GM12878 (cell line): ENCODE data around the gene WDR91. TPM values are rescaled to one million over a fixed set of nuclear protein-coding genes. Genes with fewer than 3 reads are reported as not detected.
A peak's percentile ranks its signal among the peaks of the same experiment; 100 is the strongest.

Experiments used
- BACH1 ChIP-seq: fragments of 450-650 bp; IDR thresholded peaks from 2 replicates; pipeline ENCODE4 v1.6.1; 2017; ENCODE audit warnings: mild to moderate bottlenecking, borderline replicate concordance
- CHD1 ChIP-seq: IDR thresholded peaks from 2 replicates; pipeline ENCODE4 v1.6.1; 2012; ENCODE audit warnings: low read depth, low read length, improper control_type of control experiment
- CHD2 ChIP-seq: IDR thresholded peaks from 2 replicates; pipeline ENCODE4 v1.6.1; 2011; ENCODE audit warnings: low read depth, low read length, improper control_type of control experiment, borderline replicate concordance
- EED ChIP-seq: sonication (generic); IDR thresholded peaks from 2 replicates; pipeline ENCODE4 v1.6.1; 2016; ENCODE audit warnings: antibody characterized with exemption, low read depth
- EGR1 ChIP-seq, 2 experiments: IDR thresholded peaks; 1 replicate in 1 of 2; 2 replicates in 1 of 2; pipeline ENCODE4 v1.6.1; 2011 to 2012; ENCODE audit warnings: low read depth in 2 of 2, low read length in 2 of 2, borderline replicate concordance in 1 of 2, mild to moderate bottlenecking in 1 of 2, moderate library complexity in 1 of 2
- HDGF ChIP-seq: fragments of 450-650 bp; IDR thresholded peaks from 2 replicates; pipeline ENCODE4 v1.6.1; 2016; ENCODE audit warnings: antibody characterized with exemption
- MXI1 ChIP-seq: fragments of 150-350 bp; IDR thresholded peaks from 2 replicates; pipeline ENCODE4 v1.6.1; 2011; ENCODE audit warnings: low read depth, mild to moderate bottlenecking, inconsistent platforms, low read length, improper control_type of control experiment
- MYC ChIP-seq: IDR thresholded peaks from 2 replicates; pipeline ENCODE4 v1.6.1; 2011; ENCODE audit warnings: mild to moderate bottlenecking, low read length, moderate library complexity, inconsistent platforms; ENCODE audit not compliant: insufficient read depth, insufficient replicate concordance, insufficient read length, severe bottlenecking
- NR2F1 ChIP-seq: fragments of 450-650 bp; conservative IDR thresholded peaks from 2 replicates; pipeline ENCODE4 v1.6.1; 2017; ENCODE audit warnings: mild to moderate bottlenecking
- RUNX3 ChIP-seq: IDR thresholded peaks from 2 replicates; pipeline ENCODE4 v1.6.1; 2012; ENCODE audit warnings: low read length, inconsistent platforms
- ZBTB4 ChIP-seq: fragments of 450-650 bp; formaldehyde crosslinking; IDR thresholded peaks from 2 replicates; pipeline ENCODE4 v1.4.0; 2022; ENCODE audit warnings: mild to moderate bottlenecking, moderate library complexity
- ZBTB40 ChIP-seq: fragments of 450-650 bp; IDR thresholded peaks from 2 replicates; pipeline ENCODE4 v1.6.1; 2016; ENCODE audit warnings: mild to moderate bottlenecking, moderate library complexity, borderline replicate concordance
- polyA plus RNA-seq, 11 experiments: library from polyadenylated mRNA; depleted of rRNA in 4 of 11; unstranded in 6 of 11; stranded (reverse) in 5 of 11; fragments of >200 nt; fragmentation: Nextera tagmentation in 4 of 11; fragmentation: Illumina TruSeq in 1 of 11; extraction: Ambion mirVana in 4 of 11; extraction: Trizol in 1 of 11; gene quantifications; 1 replicate in 1 of 11; 2 replicates in 10 of 11; pipeline versions ENCODE4 v1.2.1 to v1.2.3, GENCODE V29; 2011 to 2016; ENCODE audit warnings: inconsistent platforms in 2 of 11, missing spikeins in 2 of 11, low read depth in 1 of 11
- total RNA-seq, 4 experiments: library from RNA; depleted of rRNA in 3 of 4; stranded (reverse); fragments of >200 nt in 3 of 4; fragmentation: Illumina TruSeq in 1 of 4; extraction: Trizol in 1 of 4; gene quantifications; 2 replicates each; pipeline versions ENCODE4 v1.2.1 to v1.2.3, GENCODE V29; 2013 to 2021
- TF ChIP-seq, protein P1 (sequence below): fragments of 450-650 bp; IDR thresholded peaks from 2 replicates; pipeline ENCODE4 v1.6.1; 2017; ENCODE audit warnings: low read depth, mild to moderate bottlenecking, moderate library complexity
- TF ChIP-seq, protein P2 (sequence below): fragments of 450-650 bp; IDR thresholded peaks from 2 replicates; pipeline ENCODE4 v1.6.1; 2018; ENCODE audit warnings: mild to moderate bottlenecking, low read depth, moderate library complexity; ENCODE audit not compliant: partially characterized antibody

The WDR91 gene
- total and polyA plus RNA-seq, 10 of the 15 experiments (the other 5 are each of a cell fraction or from before 2014, with no cell fraction given), result 7.6 to 83.3 (median 16.5) TPM

GRCh38 chr7:135147899-135148721, 63.2 kb downstream of the WDR91 start, which contains the start of gene TMEM140 (continued):
- TF ChIP-seq, protein P1, sequence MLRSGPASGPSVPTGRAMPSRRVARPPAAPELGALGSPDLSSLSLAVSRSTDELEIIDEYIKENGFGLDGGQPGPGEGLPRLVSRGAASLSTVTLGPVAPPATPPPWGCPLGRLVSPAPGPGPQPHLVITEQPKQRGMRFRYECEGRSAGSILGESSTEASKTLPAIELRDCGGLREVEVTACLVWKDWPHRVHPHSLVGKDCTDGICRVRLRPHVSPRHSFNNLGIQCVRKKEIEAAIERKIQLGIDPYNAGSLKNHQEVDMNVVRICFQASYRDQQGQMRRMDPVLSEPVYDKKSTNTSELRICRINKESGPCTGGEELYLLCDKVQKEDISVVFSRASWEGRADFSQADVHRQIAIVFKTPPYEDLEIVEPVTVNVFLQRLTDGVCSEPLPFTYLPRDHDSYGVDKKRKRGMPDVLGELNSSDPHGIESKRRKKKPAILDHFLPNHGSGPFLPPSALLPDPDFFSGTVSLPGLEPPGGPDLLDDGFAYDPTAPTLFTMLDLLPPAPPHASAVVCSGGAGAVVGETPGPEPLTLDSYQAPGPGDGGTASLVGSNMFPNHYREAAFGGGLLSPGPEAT, result peak; percentile 67
- TF ChIP-seq RUNX3 (peak; percentile 67), EED (no peak), BACH1 (peak; percentile 46; the same call in 1 of the 2 replicates), NR2F1 (peak; percentile 58), CHD2 (peak; percentile 60; the same call in 1 of the 2 replicates), MXI1 (peak; percentile 82), MYC (no peak), CHD1 (no peak; the same call in 1 of the 2 replicates), ZBTB4 (CRISPR knock-in tag) (no peak), HDGF (0 out of 2 replicates have a peak, but pooled peaks have one; percentile 53), EGR1 (IDR thresholded peaks at IDR 0.05; ENCODE audit: borderline replicate concordance in 1 of 2, low read depth in 2 of 2, low read length in 2 of 2) (no peak), ZBTB40 (no peak)
- TF ChIP-seq, protein P2, sequence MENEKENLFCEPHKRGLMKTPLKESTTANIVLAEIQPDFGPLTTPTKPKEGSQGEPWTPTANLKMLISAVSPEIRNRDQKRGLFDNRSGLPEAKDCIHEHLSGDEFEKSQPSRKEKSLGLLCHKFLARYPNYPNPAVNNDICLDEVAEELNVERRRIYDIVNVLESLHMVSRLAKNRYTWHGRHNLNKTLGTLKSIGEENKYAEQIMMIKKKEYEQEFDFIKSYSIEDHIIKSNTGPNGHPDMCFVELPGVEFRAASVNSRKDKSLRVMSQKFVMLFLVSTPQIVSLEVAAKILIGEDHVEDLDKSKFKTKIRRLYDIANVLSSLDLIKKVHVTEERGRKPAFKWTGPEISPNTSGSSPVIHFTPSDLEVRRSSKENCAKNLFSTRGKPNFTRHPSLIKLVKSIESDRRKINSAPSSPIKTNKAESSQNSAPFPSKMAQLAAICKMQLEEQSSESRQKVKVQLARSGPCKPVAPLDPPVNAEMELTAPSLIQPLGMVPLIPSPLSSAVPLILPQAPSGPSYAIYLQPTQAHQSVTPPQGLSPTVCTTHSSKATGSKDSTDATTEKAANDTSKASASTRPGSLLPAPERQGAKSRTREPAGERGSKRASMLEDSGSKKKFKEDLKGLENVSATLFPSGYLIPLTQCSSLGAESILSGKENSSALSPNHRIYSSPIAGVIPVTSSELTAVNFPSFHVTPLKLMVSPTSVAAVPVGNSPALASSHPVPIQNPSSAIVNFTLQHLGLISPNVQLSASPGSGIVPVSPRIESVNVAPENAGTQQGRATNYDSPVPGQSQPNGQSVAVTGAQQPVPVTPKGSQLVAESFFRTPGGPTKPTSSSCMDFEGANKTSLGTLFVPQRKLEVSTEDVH, result no peak
